Measurements from ENCODE around the gene MED19.

DNA sequence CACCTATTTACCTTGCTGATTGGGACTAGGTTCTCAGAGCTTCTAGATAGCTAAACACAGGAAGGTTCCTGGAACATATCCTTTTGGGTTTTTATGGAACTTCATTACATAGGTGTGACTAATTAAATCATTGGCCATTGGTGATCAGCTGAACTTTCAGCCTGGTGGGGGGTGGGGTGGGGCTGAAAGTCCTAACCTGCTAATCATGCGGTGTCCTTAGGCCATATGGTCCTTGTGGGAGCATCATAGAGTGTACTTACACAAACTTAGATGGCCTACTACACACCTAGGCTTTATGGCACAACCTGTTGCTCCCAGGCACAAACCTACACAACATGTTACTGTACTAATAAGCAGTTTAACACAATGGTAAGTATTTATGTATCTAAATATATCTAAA lies 20.6 kb upstream of the MED19 start:
- TF ChIP-seq ZNF274 (IDR thresholded peaks at IDR 0.05; ENCODE audit: low read depth, low read length) = no peak
- TF ChIP-seq YY1 (IDR thresholded peaks at IDR 0.05; ENCODE audit: insufficient read depth, insufficient read length) = no peak
- TF ChIP-seq SUZ12 (IDR thresholded peaks at IDR 0.05; ENCODE audit: extremely low read depth, insufficient read depth, insufficient read length) = no peak

Data from NT2/D1 (cell line).